ENCODE results near the gene USHBP1. TPM values are rescaled to one million over a fixed set of nuclear protein-coding genes. Genes with fewer than 3 reads are reported as not detected.

The USHBP1 gene
- total RNA-seq, 1 donor from 2014 or later = 0.20 TPM

DNA sequence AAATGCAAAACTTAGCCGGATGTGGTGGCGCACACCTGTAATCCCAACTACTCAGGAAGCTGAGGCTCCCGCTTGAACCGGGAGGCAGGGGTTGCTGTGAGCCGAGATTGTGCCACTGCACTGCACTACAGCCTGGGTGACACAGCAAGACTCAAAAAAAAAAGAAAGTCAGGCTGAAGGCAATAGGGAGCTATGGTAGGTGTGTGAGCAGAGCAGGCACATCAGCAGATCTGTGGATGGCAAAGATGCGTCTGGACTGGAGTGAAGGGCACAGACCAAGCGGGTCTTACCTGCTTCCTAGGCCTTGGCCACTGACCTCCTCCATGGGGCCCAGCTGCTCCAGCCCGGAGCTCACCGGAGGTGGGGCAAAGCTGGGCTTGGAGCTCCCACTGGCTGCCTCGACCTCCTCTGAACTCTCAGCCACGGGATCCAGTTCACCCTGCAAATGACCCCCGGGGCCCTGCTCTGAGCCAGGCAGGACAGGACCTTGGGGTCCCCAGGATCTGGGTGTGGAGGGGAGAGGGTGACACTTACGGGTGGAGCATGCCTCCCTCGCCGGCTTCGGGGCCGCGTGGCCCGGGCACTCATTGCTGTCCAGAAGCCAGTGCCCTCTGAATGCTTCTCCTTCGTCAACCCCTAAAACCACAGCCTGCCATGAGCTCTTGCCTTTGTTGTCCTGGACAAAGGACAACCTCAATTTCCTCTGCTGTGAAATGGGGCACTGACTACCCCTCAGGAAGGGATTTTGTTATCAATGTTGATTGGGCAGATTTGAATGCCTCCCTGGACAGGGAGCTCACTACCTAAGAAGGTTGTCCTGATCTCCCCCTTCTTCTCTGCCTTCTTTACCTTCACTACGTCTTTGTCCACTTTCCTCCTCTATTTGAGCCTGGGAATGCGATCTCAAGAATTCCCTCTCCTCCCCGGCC is 569 bp downstream of the USHBP1 start:
- DNase-seq (ENCODE audit: low read depth) = no peak

DNA sequence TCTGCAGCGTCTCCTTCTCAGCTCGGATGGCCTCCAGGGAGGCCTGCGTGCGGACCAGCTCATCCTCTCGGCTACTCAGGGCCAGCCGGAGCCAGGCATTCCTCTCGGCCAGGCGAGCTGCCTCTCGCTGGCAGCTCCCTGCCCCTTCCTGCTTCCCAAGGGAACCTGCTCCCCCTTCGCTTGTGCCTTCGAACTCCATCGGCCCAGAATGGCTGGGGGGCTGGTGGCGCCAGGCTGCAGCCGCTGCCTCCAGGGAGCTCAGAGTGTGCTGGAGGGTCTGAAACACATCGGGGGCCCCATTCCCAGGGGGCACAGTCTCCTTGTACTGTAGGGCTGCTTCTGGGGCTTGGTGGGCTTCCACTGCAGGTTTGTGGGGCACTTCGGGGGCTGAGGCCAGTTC is 2.0 kb downstream of the USHBP1 start:
- DNase-seq (ENCODE audit: low read depth) = no peak

DNA sequence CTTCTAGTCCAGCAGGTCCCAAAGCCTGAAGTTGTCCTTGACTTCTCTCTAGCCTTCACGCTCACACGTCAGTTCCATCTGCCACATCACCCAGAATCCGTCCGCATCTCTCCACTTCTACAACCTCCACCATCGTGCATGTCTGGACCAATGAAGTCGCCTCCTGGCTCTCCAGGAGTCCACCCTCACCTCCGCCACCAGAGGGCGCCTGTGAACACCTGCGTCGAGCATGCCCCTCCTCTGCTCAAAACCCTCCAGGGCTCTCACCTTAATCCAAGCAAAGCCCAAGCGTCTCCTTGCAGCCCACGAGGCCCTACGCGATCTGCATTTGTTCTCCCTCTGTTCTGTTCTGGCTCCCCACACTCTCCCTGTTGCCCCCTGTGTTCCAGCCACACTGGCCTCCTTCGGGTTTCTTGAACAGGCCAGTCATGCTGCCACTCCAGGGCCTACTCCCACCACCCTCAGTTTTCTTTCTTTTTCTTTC is 3.7 kb downstream of the USHBP1 start:
- DNase-seq (ENCODE audit: low read depth) = peak; percentile 62

DNA sequence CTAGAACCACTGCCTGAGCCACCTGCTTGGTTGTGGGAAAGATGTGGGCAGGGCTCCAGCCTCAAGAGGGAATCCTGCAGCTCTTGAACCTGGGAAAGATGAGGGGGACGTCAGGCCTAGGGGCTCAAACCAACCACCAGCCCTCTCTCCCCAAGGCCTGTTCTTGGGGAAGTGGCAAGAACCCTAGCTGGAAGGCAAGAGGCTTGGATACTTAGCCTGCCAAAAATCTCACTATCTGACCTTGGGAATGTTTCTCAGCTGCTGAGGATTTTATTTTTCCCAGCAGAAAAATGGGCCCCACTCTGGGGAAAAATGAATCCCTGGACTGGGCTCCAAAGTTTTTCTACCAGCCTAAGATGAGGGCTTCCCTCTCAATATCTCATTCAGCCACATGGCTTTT is 4.6 kb downstream of the USHBP1 start:
- no peak for DNase-seq (ENCODE audit: low read depth)

DNA sequence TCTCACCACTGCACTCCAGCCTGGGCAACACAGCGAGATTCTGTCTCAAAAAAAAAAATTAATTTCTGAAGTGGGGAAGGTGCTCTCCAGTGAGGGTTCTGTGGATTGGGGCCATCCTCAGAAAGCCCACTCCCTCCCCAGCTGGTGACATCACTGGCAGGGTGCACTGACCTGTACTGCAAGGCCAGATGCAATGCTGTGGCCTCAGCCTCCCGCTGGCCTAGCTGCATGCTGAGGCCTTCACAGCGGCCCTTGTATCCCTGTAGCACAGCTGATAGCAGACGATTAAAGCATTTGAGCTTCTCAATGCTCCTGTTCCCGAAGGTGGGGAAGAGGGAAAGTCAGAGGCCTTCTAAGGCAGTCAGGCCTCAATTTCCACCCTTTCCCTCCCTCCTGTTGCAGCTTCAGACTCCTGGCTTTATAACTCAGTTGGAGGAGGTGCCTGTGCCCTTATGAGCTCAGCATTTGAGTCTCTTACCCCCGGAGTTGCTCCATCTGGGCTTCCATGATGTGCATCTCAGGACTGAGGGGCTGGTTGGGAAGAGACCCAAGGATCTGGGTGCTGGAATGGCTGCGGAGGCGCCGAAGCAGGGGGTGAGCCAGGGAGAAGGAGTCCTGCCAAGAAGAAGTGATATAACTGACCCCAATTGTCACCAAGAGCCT is 5.3 kb downstream of the USHBP1 start:
- no peak for DNase-seq (ENCODE audit: low read depth)

DNA sequence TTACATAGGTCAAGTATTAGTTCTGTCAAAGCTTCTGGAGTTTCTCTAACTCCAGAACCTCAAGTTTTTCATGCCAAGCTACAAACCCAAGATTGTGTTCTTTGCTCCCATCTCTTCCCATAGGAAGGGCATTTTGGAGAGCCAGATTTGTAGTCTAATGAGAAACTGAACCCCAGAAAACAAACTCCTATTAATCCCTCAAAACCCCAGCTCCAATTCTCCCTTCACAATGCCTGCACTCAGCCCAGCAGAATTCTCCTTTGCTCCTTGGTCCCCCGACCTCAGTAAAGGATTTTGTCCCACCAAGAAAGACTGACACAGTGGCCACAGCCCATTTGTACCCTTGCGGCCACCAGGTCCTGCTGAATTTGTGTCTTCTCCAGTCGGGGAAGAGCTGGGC is 8.4 kb downstream of the USHBP1 start:
- DNase-seq (ENCODE audit: low read depth) = no peak

DNA sequence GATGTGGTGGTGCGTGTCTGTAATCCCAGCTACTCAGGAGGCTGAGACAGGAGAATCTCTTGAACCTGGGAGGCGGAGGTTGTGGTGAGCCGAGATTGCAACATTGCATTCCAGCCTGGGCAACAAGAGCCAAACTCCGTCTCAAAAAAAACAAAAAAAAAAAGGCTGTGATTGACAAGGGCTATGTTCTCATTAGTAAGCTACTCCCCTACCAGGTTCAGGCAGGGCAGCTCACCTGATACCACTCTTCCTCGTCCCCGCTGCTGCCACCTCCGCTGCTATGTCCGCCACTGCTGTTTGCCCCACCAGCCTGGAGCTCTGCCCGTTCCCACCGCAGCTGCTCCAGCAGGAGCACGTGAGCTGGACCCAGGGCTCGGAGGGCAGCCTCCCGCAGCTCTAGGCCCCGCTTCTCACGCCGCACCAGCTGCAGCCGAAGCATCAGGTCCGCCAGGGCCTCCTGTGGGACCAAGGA is 9.4 kb downstream of the USHBP1 start:
- peak; percentile 71 for DNase-seq (ENCODE audit: low read depth)

DNA sequence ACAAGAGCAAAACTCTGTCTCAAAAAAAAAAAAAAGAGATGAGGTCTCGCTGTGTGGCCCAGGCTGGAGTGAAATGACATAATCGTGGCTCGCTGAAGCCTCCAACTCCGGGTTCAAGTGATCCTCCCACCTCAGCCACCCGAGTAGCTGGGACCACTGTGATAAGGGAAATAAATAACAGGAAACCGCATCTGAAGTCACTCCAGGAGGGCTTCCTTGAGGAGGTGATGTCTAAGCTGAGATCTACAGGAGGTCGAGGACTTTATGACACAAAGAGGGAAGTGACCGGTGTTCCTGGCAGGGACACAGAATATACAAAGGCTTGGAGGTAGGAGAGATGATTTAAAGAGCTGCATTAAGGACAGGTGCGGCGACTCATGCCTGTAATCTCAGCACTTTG is 9.9 kb downstream of the USHBP1 start:
- DNase-seq (ENCODE audit: low read depth) = no peak

DNA sequence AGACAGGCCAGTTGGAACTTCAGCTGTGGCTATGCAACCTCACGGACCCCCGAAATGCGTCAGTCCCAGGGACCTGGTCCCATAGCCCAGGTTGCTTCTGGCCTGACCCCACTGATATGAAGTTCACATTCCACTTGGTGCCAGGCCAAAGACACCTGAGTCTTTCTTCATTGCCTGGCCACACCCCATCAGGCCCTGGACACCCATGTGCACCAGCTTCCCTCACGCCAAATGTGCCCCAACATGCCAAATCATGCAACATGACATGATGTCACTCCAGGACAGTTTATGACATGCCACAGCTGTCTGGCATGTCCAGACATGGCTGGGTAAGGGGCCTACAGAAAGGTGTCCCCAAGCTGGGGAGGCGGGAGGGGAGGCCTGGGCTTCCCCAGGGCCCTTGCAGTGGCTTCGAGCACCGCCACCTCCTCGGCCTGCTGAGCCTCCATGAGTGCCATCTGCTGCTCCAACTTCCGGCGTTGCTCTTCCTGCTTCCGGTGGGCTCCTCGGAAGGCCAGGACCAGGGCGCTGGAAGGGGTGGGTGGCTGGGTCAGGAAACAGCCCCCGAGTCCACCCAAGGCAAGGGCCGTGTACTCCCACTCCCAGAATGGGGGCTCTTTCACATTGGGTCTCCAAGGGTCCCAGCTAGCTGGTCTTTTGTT is 14.5 kb downstream of the USHBP1 start:
- DNase-seq (ENCODE audit: low read depth) = no peak

DNA sequence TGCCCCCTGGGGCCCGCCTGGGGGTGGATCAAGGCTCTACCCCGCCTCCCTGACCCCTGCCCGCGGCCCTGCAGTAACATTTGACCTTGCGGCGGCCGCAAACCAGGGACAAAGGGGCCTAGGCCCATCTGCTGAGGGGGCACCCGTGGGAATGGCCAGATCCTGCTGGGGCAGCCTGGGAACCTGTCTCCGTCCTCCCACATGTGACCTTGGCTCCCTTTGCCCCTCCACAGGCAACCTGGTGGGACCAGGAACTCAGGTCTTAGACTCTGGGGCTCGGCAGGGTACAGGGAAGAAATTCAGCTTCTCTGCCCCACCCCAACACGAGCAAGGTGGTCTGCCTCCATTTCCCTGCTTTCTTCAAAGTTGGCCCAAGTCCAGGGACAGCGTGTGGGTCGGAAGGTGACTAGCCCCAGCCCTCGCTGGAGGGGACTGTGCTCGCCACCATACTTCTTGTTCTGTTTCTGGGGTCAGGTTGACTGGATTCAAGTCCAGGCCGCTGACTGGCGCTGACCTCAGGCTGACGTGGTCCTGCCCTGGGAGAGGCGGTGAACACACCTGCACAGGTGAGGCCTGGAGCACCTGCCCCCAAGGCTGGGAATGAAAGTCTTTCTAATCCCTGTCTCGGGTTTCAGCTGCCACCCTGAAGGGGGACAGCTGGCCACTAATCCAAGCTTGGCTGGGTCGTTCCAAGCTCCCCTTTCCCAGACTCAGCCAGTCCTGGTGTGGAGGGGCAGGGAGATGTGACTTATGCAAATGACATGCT is 16.4 kb downstream of the USHBP1 start:
- no peak for DNase-seq (ENCODE audit: low read depth)

DNA sequence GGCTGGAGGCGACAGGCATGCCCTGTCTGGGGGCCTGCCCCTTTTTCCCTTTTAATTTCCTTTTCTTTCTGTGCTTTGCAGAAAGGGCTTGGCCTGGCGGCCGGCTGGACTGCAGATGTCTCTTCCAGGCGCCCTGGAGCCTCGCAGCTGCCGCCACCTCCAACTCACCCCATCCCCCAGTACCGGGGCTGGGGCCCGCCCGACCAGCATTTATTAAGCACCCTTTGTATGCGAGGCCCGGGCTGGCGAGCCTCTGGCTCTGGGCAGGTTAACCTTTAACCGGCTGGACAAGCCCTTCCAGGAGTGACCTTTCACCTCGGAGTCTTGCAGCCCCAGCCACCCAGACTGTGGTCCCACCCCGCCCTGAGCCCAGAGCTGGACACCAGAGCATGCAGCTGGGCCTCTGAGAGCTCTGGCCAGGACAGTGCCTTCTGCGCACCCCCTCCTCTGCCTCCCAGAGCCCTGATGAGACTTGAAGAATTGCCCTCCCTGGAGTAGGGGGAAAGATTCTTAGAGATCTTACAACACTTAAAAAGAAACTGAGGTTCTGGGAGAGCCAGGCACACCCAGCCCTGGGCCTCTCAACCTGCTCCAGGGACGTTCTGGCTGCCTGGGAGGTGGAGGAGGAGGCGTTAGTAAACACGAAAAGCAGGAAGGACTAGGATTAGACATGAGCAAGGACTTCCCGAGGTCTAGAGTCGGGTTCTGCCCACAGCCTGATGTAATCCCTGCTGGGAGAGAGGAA is 17.7 kb downstream of the USHBP1 start:
- peak; percentile 14 for DNase-seq (ENCODE audit: low read depth)

DNA sequence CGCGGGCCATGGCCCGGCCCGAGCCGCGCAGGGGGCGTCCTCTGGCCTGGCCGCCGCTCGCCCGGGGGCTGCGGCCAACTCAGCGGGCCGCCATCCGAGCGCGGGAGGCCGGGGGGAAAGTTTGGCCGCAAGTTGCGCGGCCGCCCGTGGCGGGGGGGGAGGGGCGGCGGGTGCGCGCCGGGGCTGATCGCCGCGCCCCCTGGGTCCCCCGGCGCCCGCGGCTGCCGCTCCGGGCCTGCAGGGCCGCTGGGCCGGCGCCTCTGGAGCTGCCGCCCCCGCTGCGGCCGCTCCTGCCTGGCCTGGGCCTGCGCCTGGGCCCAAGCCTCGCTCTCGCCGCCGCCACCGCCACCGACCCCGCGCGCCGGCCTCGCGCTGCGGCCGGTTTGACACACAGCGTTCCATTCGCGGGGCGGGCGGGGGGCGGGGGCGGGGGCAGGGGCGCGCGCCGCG is 19.0 kb downstream of the USHBP1 start, which contains the start of gene NR2F6:
Gene NR2F6, minus strand, starts transcription at position 385 of the 450 bp plus-strand sequence. CDS start 699 bp downstream, outside the sequence.
- DNase-seq (ENCODE audit: low read depth) = no peak

DNA sequence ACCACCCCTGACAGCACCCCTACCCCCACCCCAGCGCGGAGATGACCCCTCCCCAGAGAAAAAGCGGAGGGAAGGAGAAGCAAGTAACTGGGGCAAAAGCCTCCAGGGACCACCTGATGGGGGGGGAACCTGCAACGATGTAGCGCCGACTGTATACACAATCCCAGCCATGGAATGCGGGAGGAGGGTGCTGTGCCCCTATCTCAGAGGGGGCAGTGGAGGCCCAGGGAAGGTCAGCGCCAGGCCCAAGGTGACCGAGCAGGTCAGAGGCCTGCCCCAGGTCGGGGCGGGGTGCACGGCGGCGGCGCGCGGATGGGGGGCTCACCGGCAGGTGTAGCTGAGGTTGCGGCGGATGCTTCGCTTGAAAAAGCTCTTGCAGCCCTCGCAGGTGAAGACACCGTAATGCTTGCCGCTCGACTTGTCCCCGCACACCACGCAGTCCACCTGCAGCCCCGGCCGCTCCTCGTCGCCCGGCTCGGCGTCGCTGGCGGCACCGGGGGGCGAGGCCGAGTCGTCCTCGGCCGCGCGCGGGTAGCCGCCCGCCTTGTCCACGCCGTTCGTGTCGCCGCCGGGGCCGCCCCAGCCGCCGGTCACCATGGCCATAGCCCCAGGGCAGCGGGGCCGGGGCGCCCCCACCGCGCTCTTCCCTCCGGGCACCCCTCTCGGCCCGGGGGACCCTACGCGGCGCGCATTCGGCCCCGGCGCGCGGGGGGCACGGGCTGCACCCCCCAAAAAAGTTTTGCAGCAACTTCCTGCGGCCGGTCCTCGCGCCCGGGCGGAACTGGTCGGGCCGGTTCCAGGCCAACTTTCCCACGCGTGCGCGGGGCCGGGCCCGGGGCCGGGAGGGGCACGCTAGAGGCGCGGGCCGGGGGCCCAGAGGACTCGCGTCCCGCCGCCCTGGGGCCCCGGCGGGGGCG is 19.7 kb downstream of the USHBP1 start:
- no peak for DNase-seq (ENCODE audit: low read depth)

DNA sequence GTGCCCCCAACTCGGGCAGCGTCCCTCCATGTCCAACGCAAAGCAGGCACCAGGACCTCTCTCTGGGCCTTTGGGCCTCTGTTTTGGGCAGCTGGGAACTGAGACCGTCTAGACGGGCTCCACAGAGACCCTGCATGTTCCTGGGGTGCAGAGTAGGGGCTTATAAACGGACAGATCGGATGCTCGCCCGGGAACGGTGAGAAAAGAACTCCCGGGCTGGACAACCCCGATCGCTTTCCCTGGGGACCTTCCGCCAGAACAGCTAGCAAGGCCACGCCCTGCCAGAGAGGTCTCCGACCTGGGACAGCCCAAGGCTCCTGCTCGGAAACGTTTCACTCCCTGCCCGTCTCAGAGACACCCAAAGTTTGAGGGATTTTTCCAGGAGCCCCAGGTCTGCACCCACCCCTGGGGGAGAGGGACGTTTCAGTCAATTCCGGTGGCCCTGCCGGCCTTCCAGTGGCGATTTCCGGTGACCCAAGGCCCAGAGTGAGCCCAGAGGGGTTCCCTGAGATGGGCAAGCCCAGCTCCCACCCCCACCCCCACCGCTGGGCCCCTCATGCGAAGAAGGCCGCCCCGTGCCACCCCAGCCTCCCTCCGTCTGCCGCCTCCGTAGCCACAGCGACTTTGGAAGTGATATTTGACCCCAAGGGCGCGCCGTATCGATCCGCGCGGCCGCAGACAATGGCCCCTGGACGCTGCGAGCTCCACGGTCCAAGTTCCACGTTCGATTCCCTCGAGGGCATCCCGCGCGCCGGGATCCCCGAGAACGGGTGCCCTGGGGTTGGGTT is 20.5 kb downstream of the USHBP1 start:
- DNase-seq (ENCODE audit: low read depth) = peak; percentile 22

DNA sequence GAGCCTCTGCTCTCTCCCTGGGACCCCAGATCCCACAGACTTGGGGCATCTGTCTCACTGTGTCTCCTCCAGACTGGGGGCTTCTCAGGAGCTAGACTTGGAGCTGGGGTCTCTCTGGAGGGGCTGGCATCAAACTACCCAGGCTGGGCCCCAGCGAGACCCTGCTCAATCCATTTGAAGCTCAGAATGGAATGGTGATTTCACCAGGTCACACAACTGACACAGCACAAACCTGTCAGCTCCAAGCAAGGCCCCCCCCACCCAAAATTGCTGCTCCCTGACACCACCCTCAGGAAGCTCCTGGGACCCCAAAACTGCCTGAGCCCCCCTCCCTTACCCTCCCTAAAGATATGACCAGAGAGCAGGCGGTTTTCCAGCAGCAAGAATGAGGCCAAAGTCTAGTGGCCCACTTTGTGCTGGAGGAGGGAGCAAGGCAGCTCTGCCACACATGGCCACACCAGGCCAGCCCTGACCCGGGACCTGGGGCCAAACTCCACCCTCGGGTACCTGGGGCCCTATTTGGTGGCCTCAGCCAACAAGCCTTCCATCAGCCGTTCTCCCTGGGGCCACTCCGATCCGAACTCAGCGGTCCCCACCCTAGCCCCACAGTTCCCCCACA is 21.2 kb downstream of the USHBP1 start:
- DNase-seq (ENCODE audit: low read depth) = no peak

DNA sequence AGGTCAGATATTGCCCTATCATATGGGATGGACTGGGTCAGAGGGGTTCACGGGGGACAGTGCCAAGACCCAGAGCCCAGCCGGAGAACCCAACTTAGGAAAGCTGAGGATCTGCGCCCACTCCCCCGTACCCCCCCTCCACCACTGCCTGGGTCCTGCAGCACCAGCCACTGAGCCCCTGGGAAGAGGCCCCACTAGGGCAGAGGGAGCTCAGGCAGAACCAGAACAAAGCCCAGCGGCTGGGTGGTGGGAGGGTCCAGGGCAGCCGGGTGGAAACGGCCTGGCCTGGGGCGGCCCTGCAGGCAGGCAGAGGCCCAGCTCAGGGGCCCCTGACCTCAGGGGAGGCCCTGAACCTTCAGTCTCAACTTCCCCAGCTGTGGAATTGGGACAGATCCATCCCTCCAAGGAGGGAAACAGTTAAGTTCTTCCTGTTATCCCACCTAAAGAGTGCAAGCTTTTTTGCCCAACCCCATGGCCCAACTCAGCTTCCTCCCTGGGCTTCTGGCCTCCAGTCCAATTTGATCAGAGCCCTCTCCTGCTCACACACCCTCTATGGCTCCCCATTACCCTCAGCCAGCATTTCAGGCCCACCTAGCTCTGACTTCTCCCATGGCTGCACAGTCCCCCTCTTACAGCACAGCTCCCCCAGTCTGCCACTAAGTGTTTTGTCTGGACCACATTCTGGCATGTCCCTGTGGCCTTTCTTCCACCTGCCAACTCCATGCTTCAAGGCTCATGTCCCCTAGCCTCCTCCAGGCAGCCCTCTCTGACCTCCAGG is 21.9 kb downstream of the USHBP1 start:
- DNase-seq (ENCODE audit: low read depth) = peak; percentile 15

DNA sequence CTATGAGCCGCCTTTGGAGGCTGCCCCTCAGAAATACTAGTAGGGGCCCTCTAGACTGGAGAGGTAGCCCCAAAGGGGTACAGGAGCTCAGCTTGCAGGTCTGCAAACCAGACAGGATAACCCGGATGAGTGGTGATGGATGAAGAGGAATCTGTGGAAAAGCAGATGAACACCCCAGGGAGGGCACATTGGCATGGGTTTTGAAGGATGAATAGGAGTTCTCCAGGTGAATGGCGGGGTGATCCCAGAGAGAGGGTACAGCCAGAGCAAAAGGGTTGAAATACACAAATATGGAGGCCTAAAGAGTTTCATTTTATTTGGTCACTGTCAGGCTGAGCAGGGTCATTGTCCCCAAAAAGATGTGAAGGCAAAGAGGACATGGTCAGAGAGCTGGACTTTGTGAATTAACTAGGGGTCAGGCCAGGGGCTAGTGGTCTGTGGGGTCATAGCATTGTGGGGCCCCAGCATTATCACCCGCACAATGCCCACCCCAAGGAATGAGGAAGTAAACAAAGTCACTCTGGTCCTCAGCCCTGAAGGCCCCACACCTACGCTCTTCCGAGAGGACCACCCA is 23.6 kb downstream of the USHBP1 start:
- DNase-seq (ENCODE audit: low read depth) = no peak
